Activated T-helper 2 cell treated with anti-CD3 and anti-CD28 coated beads, Interferon-gamma antibody, Interleukin-2, Interleukin-4, amounts not matched to agents 10 μg/mL and 5 μg/mL and 100 μg/mL, durations not matched to agents 14 hours and 24 hours and 36 hours (primary cell): ENCODE measurements around the gene PTPN2. TPM values are rescaled to one million over a fixed set of nuclear protein-coding genes. Genes with fewer than 3 reads are reported as not detected.
"Not testable (repeated sequence)": the region's sequence is repeated elsewhere in the genome, so short reads cannot be mapped to it uniquely, and the experiment has no call there.

Experiments
- DNase-seq: peaks from one replicate; pipeline ENCODE4 v3.0.0; 2021; ENCODE audit warnings: low spot score
- H3K27ac Mint-ChIP-seq: one replicate; pipeline ENCODE4 v1.8.0; 2021; ENCODE audit warnings: mixed read lengths
- H3K27me3 Mint-ChIP-seq: one replicate; pipeline ENCODE4 v1.8.0; 2021; ENCODE audit warnings: low read depth, mixed read lengths
- H3K36me3 Mint-ChIP-seq: one replicate; pipeline ENCODE4 v1.8.0; 2021; ENCODE audit warnings: low read depth, mixed read lengths
- H3K4me1 Mint-ChIP-seq: one replicate; pipeline ENCODE4 v1.8.0; 2021; ENCODE audit warnings: low read depth, mixed read lengths
- H3K4me3 Mint-ChIP-seq: one replicate; pipeline ENCODE4 v1.8.0; 2021; ENCODE audit warnings: low read depth, mild to moderate bottlenecking, moderate library complexity, mixed read lengths
- H3K9me3 Mint-ChIP-seq: one replicate; pipeline ENCODE4 v1.8.0; 2021; ENCODE audit warnings: mixed read lengths
- intact Hi-C: fragments of 100-400 bp; cut with micrococcal nuclease; formaldehyde crosslinking; loops from one replicate; pipeline ENCODE4 v1.15.1; 2023
- total RNA-seq: library from RNA; stranded (reverse); gene quantifications from 2 replicates; pipeline ENCODE4 v1.2.3, GENCODE V29; 2022

The PTPN2 gene
- total RNA-seq, 1 donor from 2014 or later = 60.6 TPM

GRCh38 chr18:12769644-12770440 is 114.2 kb downstream of the PTPN2 start:
- Mint-ChIP-seq H3K4me3 (no peak overlapping the region), H3K9me3 (no peaks in the 10 kb centered on the region), H3K27ac (no peak overlapping the region), H3K27me3 (no peaks in the 10 kb centered on the region), H3K4me1 (peaks cover 7% of the 10 kb centered on the region), H3K36me3 (no peaks in the 10 kb centered on the region)
- DNase-seq = no peak
- intact Hi-C loops = no loop called here

DNA sequence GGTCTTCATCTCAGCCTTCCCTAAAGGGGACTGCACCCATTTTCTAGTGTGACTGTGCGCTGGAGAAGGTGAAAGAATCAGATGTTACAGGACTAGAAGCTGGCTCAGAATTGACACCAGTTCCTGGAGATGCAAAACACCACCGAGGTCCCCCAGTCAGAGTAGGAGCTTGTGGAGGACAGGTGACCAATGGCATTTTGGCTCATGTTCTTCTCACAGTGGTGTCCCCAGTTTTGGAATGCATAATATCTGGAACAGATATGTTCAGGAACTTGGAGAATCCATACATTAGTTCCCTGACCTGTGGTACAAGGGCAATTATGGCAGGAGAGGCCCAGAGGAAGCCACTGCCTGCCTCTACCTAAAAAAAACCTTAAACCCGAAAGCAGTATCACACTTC is 114.9 kb downstream of the PTPN2 start:
- no peak overlapping the region for H3K4me3 Mint-ChIP-seq
- H3K36me3 Mint-ChIP-seq = no peaks in the 10 kb centered on the region
- no peaks in the 10 kb centered on the region for H3K9me3 Mint-ChIP-seq
- no peaks in the 10 kb centered on the region for H3K27me3 Mint-ChIP-seq
- no peak overlapping the region for H3K27ac Mint-ChIP-seq
- no peak for DNase-seq
- peaks cover 5% of the 10 kb centered on the region for H3K4me1 Mint-ChIP-seq
- intact Hi-C loops = no loop called here

DNA sequence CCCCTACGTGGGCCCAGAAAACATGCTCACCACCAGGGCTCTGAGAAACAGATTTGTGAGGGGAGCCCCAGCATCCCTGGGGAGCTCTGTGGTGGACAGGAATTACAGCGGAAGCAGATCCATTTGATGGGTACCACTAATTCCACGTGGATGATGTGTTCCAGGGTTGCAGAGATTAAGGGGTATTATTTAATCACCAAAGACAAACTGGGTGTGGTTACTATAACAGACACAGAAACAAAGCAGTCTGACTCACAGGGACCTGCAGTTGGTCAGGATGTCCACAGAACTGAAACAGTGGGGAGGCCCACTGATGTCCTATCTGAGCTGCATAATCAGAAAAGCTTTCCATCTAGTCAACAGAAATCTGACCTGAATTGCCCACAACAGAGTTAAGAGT is 115.4 kb downstream of the PTPN2 start:
- Mint-ChIP-seq H3K27me3 (no peaks in the 10 kb centered on the region), H3K4me3 (no peak overlapping the region), H3K9me3 (no peaks in the 10 kb centered on the region), H3K4me1 (peaks cover 6% of the 10 kb centered on the region), H3K27ac (no peak overlapping the region), H3K36me3 (no peaks in the 10 kb centered on the region)
- DNase-seq = no peak
- intact Hi-C loops = no loop called here

- Mint-ChIP-seq H3K27ac (no peak overlapping the region), H3K27me3 (no peaks in the 10 kb centered on the region), H3K36me3 (no peaks in the 10 kb centered on the region), H3K4me1 (peaks cover 6% of the 10 kb centered on the region), H3K4me3 (no peak overlapping the region), H3K9me3 (no peaks in the 10 kb centered on the region)
- DNase-seq = no peak
- intact Hi-C loops = no loop called here
Measured at GRCh38 chr18:12767580-12768155, 116.4 kb downstream of the PTPN2 start.

- no peaks in the 10 kb centered on the region for H3K27me3 Mint-ChIP-seq
- H3K36me3 Mint-ChIP-seq = no peaks in the 10 kb centered on the region
- intact Hi-C loops = no loop called here
- H3K9me3 Mint-ChIP-seq = no peaks in the 10 kb centered on the region
- H3K27ac Mint-ChIP-seq = no peak overlapping the region
- H3K4me3 Mint-ChIP-seq = no peak overlapping the region
- no peak for DNase-seq
- H3K4me1 Mint-ChIP-seq = peaks cover 6% of the 10 kb centered on the region
Measured at GRCh38 chr18:12766986-12767433, 117.0 kb downstream of the PTPN2 start.

GRCh38 chr18:12765586-12765985 is 118.5 kb downstream of the PTPN2 start:
- no peaks in the 10 kb centered on the region for H3K27me3 Mint-ChIP-seq
- no peak overlapping the region for H3K4me3 Mint-ChIP-seq
- peaks cover 6% of the 10 kb centered on the region for H3K4me1 Mint-ChIP-seq
- intact Hi-C loops = no loop called here
- no peaks in the 10 kb centered on the region for H3K36me3 Mint-ChIP-seq
- no peak overlapping the region for H3K27ac Mint-ChIP-seq
- no peak for DNase-seq
- H3K9me3 Mint-ChIP-seq = no peaks in the 10 kb centered on the region

DNA sequence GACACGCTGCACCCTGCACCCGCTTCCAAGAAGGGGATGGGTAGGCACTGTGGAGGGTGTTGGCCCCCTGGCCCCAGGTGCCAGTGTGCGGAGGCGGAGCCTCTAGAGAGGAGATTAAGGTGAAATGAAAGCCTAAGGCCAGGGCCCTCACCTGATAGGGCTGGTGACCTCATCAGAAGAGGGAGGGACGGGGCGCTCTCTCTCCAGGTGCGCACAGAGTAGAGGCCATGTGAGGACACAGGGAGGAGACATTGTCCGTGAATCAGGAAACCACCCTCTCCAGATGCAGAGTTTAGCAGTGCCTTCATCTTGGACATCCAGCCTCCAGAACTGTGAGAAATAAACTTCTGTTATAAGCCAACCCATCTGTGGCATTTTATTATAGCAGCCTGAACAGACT is 118.9 kb downstream of the PTPN2 start:
- Mint-ChIP-seq H3K4me3 (no peak overlapping the region), H3K4me1 (peaks cover 6% of the 10 kb centered on the region), H3K27me3 (no peaks in the 10 kb centered on the region), H3K9me3 (no peaks in the 10 kb centered on the region), H3K27ac (no peak overlapping the region), H3K36me3 (no peaks in the 10 kb centered on the region)
- DNase-seq = no peak
- intact Hi-C loops = no loop called here

DNA sequence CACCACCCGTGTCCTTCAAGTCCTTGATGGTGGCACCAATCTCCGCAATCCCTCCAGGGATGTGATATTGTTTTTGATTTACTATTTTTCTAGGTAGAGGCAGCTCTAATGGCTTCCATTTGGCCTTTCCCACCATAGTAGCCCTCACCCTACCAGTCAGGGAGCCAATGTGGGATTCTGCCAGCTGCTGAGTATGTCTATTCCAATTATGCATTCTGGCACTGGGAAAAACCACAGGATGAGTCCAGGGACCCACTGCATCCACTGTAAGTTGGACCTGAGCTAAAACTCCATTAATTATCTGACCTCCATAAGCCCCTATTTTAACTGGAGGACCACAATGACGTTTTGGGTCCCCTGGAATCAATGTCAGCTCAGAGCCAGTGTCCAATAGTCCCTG is 125.5 kb downstream of the PTPN2 start:
- H3K4me3 Mint-ChIP-seq, DNase-seq, H3K36me3 Mint-ChIP-seq, H3K4me1 Mint-ChIP-seq, H3K9me3 Mint-ChIP-seq, H3K27ac Mint-ChIP-seq, H3K27me3 Mint-ChIP-seq, intact Hi-C loops: not testable (repeated sequence)

- H3K27me3 Mint-ChIP-seq, H3K4me1 Mint-ChIP-seq, H3K4me3 Mint-ChIP-seq, H3K27ac Mint-ChIP-seq, DNase-seq, intact Hi-C loops, H3K9me3 Mint-ChIP-seq, H3K36me3 Mint-ChIP-seq: not testable (repeated sequence)
Measured at GRCh38 chr18:12756619-12757239, 127.3 kb downstream of the PTPN2 start.

GRCh38 chr18:12755606-12756005 is 128.4 kb downstream of the PTPN2 start:
- H3K27me3 Mint-ChIP-seq, H3K36me3 Mint-ChIP-seq, intact Hi-C loops, H3K27ac Mint-ChIP-seq, H3K4me3 Mint-ChIP-seq, H3K9me3 Mint-ChIP-seq, H3K4me1 Mint-ChIP-seq, DNase-seq: not testable (repeated sequence)

- no peak overlapping the region for H3K4me3 Mint-ChIP-seq
- no peaks in the 10 kb centered on the region for H3K9me3 Mint-ChIP-seq
- DNase-seq = no peak
- no peak overlapping the region for H3K27ac Mint-ChIP-seq
- intact Hi-C loops = no loop called here
- no peaks in the 10 kb centered on the region for H3K27me3 Mint-ChIP-seq
- peaks cover 3% of the 10 kb centered on the region for H3K36me3 Mint-ChIP-seq
- H3K4me1 Mint-ChIP-seq = peaks cover 11% of the 10 kb centered on the region
Measured at GRCh38 chr18:12754511-12754910, 129.5 kb downstream of the PTPN2 start.

GRCh38 chr18:12751891-12752290 is 132.1 kb downstream of the PTPN2 start:
- Mint-ChIP-seq H3K4me1 (peaks cover 17% of the 10 kb centered on the region), H3K27ac (no peak overlapping the region), H3K9me3 (no peaks in the 10 kb centered on the region), H3K27me3 (no peaks in the 10 kb centered on the region), H3K36me3 (peaks cover 3% of the 10 kb centered on the region), H3K4me3 (no peak overlapping the region)
- DNase-seq = no peak
- intact Hi-C loops = no loop called here

GRCh38 chr18:12751503-12751884 is 132.5 kb downstream of the PTPN2 start:
- H3K27ac Mint-ChIP-seq = no peak overlapping the region
- H3K36me3 Mint-ChIP-seq = peaks cover under 1% of the 10 kb centered on the region
- no peak overlapping the region for H3K4me3 Mint-ChIP-seq
- H3K27me3 Mint-ChIP-seq = no peaks in the 10 kb centered on the region
- H3K4me1 Mint-ChIP-seq = peaks cover 17% of the 10 kb centered on the region
- no peak for DNase-seq
- intact Hi-C loops = no loop called here
- H3K9me3 Mint-ChIP-seq = no peaks in the 10 kb centered on the region
